Stimulated activated CD8-positive, alpha-beta memory T cell treated with anti-CD3 and anti-CD28 coated beads, Interleukin-12 subunit alpha, Interleukin-12 subunit beta, amount 100 ng/mL, for 24 hours (primary cell): Measurements from ENCODE around the gene PRR14.

Source experiments
- DNase-seq: peaks from one replicate; pipeline ENCODE4 v3.0.0-alpha.2; 2020; ENCODE audit errors: extremely low read depth

The PRR14 gene

DNA sequence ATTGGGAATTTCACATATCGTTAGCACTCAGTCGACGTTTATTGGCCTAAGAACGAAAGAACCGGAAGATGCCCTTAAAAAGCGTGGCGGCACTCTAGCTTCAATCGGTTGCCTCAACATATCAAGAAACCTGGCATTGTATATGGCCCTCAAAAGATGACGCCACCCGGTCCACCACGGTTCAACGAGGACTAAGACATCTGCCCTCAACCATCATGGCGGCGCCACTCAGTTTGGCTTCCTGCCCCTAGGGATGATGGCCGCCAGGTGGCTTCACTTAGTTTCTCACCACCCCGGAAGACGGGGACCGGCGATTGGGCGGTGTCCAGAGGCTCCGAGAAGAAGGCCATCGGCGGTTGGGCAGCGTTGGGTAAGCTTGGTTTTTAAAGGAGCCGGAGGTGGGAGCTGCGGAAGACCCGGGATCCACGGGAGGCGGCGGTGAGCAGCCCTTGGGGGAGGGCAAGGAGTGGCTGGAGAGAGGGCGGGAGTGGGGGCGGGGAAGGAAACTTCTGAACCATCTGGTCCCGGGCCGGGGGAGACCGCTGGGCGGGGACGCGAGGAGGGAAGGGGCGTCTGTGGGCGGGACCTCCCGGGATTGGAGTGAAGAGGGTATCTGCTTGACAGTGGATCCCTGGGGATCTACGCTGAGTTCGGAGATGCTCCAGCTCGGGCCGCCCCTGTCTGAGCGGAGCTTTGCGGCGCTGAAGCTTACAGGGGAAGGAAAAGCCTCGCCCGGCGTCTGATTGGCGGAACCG is at the start of gene PRR14:
PRR14 (plus strand) TSS at position 592 of the 755 bp plus-strand sequence. CDS start 686 bp downstream, outside the sequence.
- DNase-seq, result peak; percentile 97

DNA sequence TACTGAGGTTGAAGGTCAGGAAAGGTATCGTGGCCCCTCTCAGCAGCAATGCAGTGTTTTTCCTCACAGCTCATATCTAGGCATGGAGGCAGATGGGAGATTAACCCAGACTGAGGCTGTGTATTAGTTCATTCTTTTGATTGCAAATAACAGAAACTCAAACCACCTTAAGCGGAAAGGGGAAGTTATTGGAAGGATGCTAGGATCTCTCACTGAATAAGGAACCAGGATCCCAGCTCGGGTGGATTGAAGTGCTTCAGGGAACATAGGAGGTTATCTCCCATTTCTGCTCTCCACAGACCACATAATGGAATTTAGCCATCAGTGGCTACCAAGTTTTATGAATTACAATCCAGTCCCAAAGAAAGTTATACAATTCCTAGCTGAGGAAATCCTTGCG is 48.8 kb upstream of the PRR14 start:
- DNase-seq, result no peak

DNA sequence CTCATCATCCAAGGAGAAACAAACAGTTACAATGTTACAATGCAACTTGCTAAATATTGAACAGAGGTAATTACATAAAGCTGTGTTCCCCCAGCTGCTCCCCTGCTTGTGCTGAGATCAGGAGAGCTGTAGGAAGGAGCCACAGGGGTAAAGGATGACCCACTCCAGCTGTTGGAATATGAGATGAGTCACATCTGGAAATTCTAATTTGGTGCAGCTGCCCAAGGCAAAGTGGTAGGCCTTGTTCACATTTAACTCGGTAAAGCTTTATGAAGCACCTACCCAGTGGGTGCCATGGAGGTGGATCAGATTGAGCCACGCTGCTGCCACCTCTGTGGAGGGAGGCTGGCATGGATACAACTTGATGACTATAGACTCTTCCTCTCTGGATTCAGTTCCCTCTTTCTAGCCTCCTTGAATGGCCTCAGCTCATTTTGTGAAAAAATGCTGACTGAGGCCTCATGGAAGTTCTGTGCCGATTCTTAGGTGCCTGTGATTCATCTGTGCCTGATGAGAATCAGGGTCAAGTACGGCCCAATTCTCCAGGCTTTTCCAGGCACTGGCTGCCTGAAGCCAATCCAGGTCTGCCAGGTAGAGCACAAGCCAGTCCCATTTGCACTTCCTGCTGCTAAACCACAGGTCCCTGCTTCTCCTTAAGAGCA is 48.0 kb upstream of the PRR14 start:
- DNase-seq, result no peak

DNA sequence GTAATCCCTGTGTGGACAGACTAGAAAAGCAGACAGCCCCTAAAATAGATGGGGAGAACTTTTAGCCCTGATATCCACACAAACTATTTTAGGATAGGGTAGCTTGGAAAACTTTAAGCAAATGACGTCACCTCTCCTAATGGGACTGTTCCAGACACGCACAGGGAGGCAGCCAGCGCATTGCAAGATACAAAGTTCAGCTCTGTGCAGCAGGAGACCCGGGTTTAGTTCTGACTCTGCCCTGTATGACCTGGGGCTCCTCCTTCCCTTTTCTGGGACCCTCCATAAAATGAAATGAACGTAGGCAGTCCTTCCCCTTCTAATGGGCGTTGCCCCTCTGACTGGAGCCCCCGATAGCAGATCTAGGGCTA is 46.8 kb upstream of the PRR14 start:
- DNase-seq, result no peak

DNA sequence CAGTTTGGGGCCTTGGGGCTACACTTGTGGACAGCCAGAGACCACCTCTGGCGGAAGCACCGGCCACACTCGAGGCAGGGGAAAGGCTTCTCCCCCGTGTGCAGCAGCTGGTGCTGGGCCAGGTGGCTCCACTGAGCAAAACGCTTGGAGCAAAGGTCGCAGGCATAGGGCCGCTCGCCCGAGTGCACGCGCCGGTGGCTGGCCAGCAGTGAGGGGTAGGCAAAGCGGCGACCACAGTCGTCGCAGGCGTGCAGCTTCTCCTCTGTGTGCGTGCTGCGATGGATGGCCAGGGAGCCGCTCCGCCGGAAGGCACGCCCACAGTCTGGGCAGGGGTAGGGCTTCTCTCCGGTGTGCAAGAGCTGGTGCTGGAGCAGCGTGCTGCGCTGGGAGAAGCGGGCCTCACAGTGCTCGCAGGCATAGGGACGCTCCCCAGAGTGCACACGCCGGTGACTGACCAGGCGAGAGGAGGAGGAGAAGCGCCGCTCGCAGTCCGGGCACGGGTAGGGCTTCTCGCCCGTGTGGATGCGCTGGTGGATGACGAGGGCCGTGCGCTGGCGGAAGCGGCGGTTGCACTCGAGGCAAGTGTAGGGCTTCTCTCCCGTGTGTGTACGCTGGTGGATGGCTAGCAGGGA is 46.3 kb upstream of the PRR14 start:
- DNase-seq, result no peak

DNA sequence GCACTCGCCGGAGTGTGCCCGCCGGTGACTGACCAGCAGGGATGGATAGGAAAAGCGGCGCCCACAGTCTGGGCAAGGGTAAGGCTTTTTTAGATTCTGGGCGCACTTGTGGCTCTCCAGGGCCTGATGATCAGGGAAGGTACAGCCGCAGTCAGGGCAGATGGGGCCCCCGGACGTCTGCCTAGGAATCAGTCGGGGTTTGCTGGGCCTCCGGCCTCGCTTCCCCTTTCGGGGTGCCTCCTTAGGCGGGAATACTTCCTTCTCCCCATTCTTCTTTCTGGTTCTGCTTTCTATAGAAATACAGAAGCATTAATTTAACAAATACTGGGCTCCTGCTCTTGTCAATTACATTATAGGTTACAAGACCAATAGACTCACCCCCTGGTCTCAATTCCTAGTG is 45.6 kb upstream of the PRR14 start:
- no peak for DNase-seq

DNA sequence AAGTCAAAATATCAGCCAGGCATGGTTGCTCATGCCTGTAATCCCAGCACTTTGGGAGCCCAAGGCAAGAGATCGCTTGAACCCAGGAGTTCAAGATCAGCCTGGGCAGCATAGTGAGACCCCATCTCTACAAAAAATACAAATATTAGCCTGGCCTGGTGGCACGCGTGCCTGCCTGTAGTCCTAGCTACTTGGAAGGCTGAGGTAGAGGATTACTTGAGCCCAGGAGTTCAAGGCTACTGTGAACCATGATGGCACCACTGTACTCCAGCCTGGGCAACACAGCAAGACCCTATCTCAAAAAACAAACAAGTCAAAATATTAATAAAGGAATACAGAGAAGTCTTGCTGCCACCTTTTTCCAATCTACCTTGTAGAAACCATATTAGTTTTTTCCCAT is 44.8 kb upstream of the PRR14 start:
- DNase-seq, result no peak

DNA sequence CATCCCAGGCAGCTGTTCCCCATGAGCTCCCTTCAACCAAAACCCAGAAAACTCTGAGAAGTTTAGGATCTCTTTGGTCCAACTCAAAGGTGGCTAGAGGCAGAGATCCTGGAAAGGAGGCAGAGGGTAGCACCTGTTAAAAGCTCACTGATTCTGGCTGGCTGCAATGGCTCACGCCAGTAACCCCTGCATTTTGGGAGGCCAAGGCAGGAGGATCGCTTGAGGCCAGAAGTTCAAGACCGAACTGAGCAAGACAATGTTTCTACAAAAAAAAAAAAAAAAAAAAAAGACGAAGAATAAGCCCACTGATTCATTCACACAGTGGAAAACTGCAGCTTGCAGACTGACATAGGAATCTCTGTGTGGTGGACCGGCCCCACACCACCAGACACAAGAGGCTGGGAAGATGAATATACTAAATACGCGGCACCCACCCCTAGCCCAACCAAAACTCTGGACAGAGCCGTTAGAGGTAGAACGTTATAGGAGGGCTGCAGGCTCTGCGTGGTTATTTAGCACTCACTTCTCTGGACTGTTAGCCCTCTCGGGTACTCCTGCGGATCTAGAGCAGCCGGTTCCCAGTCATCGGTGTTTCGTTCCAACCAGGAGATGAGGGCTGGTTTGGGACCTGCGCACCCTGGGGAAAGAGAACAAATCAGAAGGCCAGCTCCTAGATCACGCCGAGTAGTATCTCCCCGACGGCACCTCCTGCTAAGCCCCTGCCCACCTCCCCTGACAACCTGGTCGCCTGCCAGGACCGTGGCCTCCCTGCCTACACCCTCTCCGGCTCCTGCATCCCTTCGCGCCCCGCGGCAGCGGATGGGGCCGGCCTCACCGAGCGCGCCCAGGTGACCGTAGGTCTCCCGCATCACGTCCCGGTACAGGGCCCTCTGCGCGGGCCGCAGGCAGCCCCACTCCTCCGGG is 41.5 kb upstream of the PRR14 start:
- no peak for DNase-seq

DNA sequence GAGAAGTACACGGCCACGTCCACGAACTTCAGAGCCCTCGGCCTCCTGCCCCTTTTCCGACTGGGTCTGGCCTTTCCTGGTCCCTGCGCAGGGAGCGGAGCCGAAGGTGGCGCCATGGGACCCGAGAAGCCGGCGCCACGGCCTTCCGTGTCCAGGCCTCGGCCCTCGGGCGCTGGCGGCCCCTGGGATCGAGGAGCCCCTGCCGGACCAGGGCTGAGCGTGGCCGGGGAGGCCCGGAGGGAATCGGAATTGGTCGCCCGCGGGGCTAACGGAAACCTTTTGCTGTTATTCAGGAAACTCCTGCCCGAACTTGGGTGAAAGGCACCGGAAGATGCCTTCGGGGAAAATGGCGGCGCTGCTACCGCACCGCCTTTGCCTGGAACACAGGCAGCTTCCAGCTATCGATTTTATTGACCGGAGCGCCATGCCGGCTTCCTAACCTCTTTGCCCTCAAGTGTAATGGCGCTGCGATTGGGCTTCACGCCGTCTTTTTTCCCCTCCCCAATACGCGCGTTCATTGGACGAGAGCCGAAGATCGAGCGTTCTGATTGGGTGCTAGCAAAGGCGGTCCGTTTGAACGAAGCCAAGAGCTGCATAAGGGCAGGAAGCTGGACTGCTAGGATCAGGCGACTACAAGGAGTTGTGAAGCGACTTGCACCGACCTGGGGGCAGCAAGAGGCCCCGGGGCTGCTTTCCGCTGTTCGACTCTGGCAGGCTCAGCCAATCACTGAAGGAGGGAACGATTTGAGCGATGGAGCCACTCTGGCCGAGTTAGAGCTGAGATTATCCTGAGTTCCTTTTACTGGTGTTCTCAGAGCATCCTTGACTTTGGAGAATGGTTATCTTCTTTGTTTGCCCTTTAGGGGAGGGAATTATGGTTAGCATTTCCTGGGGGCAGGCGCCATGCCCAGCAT is 40.6 kb upstream of the PRR14 start, which contains the start of gene ZNF689:
ZNF689 (minus strand) TSS at position 464 of the 914 bp plus-strand sequence; CDS start at position 116, 348 bp downstream.
- DNase-seq, result peak; percentile 71

DNA sequence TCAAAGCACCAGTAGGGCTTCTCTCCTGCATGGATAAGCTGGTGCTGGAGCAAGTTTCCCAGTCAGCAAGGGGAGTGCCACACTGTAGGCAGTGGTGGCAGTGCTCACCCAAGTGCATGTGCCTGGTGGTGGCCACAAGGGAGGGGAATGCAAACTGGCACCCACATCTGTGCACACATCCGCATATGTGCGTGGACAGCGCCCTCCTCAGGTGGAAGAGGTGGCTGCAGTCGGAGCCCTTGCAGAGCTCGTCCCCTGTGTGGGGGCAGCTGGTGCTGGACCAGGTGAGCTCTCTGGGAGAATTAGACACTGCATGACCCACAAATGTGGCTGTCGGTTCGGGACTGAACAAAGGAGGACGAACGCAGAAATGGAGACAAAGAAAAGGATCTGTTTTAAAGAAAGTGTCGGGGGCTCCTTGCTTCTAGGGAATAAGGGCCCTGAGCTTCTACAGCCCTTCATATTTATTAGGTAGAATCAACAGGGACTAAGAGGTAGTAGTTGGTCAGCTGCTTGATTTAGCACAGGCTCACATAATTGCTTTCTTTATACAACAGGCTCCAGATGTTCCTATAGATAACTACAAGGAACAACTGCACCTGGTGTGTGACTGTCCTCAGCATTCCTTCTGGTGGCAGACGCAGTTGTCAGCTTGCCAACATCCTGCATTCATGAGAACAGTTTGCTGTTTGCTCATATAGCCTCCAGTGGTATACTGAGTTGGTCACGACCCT is 35.2 kb upstream of the PRR14 start:
- DNase-seq, result no peak

DNA sequence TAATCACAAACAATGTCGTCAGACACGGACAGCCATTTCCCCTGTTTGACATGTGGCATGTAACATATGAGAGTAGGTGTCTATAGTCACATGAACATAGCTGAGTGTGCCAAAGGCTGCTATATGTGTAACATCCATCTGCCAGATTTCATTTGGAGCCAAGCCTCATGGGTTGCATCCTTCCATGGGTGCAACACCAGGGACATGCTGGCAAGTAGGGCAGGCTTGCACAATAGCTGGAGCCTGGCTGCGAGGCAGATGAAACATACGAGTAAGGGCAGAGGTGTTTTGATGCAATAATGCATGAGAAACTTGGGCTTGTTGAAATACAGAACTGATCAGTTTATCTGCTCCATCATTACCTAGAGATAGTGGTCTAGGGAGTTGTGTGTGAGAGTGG is 31.6 kb upstream of the PRR14 start:
- no peak for DNase-seq

DNA sequence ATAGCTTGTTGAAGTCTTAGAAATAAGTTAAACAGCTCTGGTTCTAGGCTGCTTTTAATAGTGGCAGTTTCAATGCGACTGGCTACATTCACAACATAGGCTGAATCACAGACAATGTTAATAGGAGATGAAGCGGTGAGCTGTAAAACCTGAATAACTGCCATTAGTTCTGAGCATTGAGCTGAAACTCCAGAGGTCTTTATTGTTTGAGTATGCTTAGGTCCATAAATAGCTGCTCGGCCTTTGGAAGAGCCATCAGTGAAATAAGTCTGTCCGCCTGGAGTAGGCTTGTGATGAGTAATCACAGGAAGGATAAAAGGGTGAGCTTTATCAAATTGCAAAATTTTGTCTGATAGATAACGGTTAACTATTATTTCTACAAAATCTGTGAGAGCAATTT is 31.1 kb upstream of the PRR14 start:
- DNase-seq, result no peak

DNA sequence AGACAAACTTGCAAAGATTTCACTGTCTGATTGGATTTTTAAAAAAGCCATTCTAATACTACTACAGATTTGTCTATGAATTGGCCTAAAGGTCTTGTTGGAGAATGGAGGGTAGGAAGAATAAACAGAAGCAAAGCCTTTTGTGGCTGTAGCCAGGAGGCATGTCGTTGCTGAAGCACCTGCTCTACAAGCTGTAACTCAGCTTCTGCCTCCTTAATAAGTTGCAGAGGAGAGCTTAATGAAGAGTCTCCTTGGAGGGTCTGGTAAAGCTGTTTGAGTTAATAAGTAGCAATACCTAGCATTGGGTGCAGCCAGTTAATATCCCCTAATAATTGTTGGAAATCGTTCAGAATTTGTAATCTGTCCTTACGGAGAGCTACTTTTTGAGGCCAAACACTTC is 30.6 kb upstream of the PRR14 start:
- no peak for DNase-seq

DNA sequence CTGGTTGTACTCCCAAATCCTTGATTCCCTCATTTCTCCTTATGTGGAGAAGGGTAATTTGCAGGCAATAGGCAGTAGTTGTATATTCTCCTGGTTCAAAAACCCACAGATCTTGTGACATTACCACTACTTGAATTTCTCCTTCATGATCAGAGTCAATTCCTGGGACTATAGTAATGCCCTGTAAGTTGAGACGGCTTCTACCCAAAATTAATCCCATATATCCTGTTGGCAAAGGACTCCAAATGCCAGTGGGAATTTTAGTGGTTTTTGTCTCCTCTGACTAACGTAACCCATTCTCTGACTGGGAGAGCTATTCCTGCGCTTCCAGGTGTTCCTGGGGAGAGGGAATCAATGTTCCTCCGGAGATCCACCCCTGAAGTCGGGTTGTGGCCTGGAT is 29.0 kb upstream of the PRR14 start:
- DNase-seq, result no peak

DNA sequence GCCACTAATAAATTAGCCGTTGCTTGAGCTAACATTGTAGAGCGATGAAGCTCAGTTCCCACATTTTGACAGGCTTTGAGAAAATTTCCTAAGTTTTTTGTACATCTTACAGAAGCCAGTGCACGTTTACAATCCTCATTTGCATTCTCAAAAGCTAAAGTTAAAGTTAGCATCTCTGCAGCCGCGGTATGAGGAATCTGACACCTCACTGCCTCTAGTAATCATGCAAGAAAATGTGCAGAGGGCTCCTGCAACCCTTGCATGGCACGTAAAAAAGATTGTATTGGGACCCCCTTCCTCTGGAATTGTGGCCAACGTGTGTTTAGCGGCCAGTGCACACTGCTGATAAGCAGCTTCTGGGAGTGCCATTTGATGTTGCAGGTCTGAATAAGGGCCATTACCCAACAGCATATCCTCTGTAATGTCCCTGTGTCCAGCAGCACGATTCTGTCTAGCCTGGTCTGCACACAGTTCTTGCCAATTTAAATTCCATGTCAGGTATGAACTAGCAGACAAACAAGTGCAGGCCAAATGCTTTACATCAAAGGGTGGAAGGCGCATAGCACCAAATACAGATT is 28.2 kb upstream of the PRR14 start:
- DNase-seq, result no peak

DNA sequence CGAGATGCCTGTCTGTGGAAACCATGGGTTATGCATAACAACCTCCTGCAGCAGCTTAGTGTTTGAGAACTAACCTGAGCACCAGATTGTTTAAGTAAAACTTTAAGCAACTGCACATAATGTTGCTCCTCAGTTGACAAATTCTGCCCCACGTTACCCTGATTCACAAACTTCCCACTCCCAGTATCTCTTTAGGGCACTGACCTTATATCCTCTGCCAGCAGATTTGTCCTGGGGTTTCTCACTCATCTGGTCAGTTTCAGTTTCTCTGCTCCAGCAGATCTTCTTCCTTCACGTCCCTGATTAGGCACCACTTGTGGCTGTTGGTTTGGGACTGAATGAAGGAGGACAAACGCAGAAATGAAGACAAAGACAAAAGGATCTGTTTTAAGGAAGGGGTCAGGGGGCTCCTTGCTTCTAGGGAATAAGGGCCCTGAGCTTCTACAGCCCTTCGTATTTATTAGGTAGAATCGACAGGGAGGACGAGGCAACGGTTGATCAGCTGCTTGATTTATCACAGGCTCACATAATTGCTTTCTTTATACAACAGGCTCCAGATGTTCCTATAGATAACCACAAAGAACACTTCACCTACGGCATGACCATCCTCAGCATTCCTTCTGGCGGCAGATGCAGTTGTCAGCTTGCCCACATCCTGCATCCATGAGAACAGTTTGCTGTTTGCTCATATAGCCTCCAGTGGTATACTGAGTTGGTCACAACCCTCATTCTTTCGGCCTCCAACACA is 27.1 kb upstream of the PRR14 start:
- no peak for DNase-seq

DNA sequence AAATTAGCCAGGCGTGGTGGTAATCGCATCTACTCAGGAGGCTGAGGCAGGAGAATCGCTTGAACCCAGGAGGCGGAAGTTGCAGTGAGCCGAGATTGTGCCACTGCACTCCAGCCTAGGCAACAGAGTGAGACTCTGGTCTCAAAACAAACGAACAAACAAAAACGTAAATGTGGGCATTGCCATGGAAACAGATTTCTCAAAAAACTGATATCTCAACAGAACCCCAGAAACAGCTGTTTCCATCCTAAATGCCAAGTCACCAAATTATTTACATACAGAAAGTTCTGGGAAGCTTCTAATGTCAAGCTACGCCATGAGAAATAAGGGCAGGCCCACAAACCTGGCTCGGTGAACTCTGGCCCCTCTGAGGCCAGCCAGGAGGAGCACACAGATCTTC is 24.5 kb upstream of the PRR14 start:
- no peak for DNase-seq

DNA sequence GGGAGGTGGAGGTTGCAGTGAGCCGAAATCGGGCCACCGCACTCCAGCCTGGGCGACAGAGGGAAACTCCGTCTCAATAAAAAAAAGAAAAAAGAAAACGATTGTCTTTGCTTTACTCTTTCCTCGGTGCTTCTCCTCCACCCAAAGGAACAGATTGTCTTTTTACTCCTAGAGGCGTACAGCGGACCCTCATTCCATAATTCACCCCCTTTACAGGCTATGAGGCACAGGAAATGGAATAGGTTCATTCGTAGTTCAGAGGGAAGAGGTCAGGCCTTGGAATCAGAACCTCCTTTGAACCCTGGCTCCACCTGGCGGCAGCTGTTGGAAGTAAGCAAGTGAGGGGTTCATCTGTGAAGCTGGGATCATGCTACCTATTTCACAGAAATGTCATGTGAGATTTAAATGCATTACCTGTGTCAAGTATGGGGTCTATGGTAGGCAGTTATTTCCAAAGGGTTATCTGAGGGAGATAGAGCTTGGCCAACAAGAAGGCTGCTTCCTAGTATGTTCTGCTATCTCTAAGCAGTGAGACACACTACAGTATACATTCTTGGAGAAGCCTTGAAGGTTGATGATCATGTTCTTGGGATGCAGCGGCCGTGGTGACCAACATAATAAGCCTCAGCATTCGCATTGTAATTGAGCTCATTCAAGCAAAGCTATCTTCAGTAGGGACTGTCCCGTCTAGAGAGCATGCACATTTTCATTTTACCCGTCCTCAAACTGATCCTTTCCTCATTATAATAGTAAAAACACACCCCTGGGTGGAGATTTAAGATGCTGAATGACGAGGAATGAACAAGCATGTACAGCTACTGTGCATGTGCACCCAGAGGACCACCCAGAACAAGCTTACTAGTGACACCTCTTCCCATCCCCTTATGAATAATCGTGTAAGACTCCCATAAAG is 21.9 kb upstream of the PRR14 start:
- DNase-seq, result no peak
